H9 (cell line): ENCODE results near the gene HSD11B1L. TPM values are rescaled to one million over a fixed set of nuclear protein-coding genes. Genes with fewer than 3 reads are reported as not detected.

ENCODE experiments used
- DNase-seq: peaks from one replicate; pipeline ENCODE4 v3.0.0-alpha.2; 2017
- H2AFZ ChIP-seq: one replicate; pipeline ENCODE4 v1.6.1; 2013; ENCODE audit warnings: mild to moderate bottlenecking, low read length, control low read depth, moderate library complexity
- H2AK5ac ChIP-seq: 2 replicates; pipeline ENCODE4 v1.6.1; 2013; ENCODE audit warnings: low read length, control low read depth, mixed read lengths; ENCODE audit not compliant: insufficient read length
- H2BK120ac ChIP-seq: one replicate; pipeline ENCODE4 v1.6.1; 2013; ENCODE audit warnings: low read depth, mild to moderate bottlenecking, low read length, control low read depth, inconsistent platforms; ENCODE audit not compliant: poor library complexity, severe bottlenecking
- H2BK12ac ChIP-seq: 2 replicates; pipeline ENCODE4 v1.6.1; 2013; ENCODE audit warnings: low read length, control low read depth, mixed read lengths, low read depth; ENCODE audit not compliant: insufficient read length
- H2BK15ac ChIP-seq: 2 replicates; pipeline ENCODE4 v1.6.1; 2013; ENCODE audit warnings: low read depth, low read length, control low read depth
- H2BK20ac ChIP-seq: one replicate; pipeline ENCODE4 v1.6.1; 2013; ENCODE audit warnings: low read depth, mild to moderate bottlenecking, low read length, control low read depth, inconsistent platforms; ENCODE audit not compliant: poor library complexity, severe bottlenecking
- H2BK5ac ChIP-seq: 2 replicates; pipeline ENCODE4 v1.6.1; 2013; ENCODE audit warnings: low read length, control low read depth, mixed read lengths; ENCODE audit not compliant: insufficient read length
- H3K14ac ChIP-seq: 2 replicates; pipeline ENCODE4 v1.6.1; 2013; ENCODE audit warnings: low read length, control low read depth; ENCODE audit not compliant: insufficient read depth
- H3K18ac ChIP-seq: 2 replicates; pipeline ENCODE4 v1.6.1; 2013; ENCODE audit warnings: low read depth, mild to moderate bottlenecking, mixed read lengths, low read length, control low read depth; ENCODE audit not compliant: insufficient read length
- H3K23ac ChIP-seq: 2 replicates; pipeline ENCODE4 v1.6.1; 2013; ENCODE audit warnings: low read length, control low read depth, mixed read lengths, low read depth; ENCODE audit not compliant: insufficient read length
- H3K23me2 ChIP-seq: 2 replicates; pipeline ENCODE4 v1.6.1; 2013; ENCODE audit warnings: low read depth, mild to moderate bottlenecking, mixed read lengths, low read length, control low read depth; ENCODE audit not compliant: insufficient read length, poor library complexity, severe bottlenecking
- H3K27ac ChIP-seq: 2 replicates; pipeline ENCODE4 v1.5.1; 2013; ENCODE audit warnings: low read length, control low read depth, mixed read lengths, low read depth; ENCODE audit not compliant: insufficient read length
- H3K27me3 ChIP-seq: 2 replicates; pipeline ENCODE4 v1.6.1; 2013; ENCODE audit warnings: low read length, control low read depth, inconsistent platforms; ENCODE audit not compliant: insufficient read depth
- H3K4ac ChIP-seq: 2 replicates; pipeline ENCODE4 v1.6.1; 2013; ENCODE audit warnings: low read depth, mild to moderate bottlenecking, control low read depth, inconsistent platforms, low read length, moderate library complexity
- H3K4me1 ChIP-seq: 2 replicates; pipeline ENCODE4 v1.6.1; 2013; ENCODE audit warnings: low read length, control low read depth, inconsistent platforms; ENCODE audit not compliant: insufficient read depth
- H3K4me2 ChIP-seq: 2 replicates; pipeline ENCODE4 v1.6.1; 2013; ENCODE audit warnings: low read length, control low read depth, mixed read lengths; ENCODE audit not compliant: insufficient read length, insufficient read depth
- H3K56ac ChIP-seq: 2 replicates; pipeline ENCODE4 v1.6.1; 2013; ENCODE audit warnings: low read depth, mild to moderate bottlenecking, mixed read lengths, low read length, control low read depth; ENCODE audit not compliant: insufficient read length
- H3K79me1 ChIP-seq: 2 replicates; pipeline ENCODE4 v1.6.1; 2013; ENCODE audit warnings: low read depth, mild to moderate bottlenecking, moderate library complexity, low read length, control low read depth, inconsistent platforms; ENCODE audit not compliant: insufficient read depth, poor library complexity, severe bottlenecking
- H3K79me2 ChIP-seq: 2 replicates; pipeline ENCODE4 v1.6.1; 2013; ENCODE audit warnings: low read length, control low read depth, inconsistent platforms; ENCODE audit not compliant: insufficient read depth
- H3K9ac ChIP-seq: 2 replicates; pipeline ENCODE4 v1.6.1; 2013; ENCODE audit warnings: low read length, control low read depth, mixed read lengths; ENCODE audit not compliant: insufficient read length; ENCODE audit errors: extremely low read depth
- H3K9me3 ChIP-seq: one replicate; pipeline ENCODE4 v1.6.1; 2013; ENCODE audit warnings: low read depth, low read length, inconsistent platforms; ENCODE audit not compliant: control insufficient read depth
- H3T11ph ChIP-seq: one replicate; pipeline ENCODE4 v1.6.1; 2013; ENCODE audit warnings: mild to moderate bottlenecking, low read length, control low read depth, inconsistent platforms
- H4K20me1 ChIP-seq: one replicate; pipeline ENCODE4 v1.6.1; 2013; ENCODE audit not compliant: control insufficient read depth, insufficient read length, insufficient read depth
- H4K5ac ChIP-seq: 2 replicates; pipeline ENCODE4 v1.6.1; 2013; ENCODE audit warnings: low read depth, mild to moderate bottlenecking, mixed read lengths, low read length, control low read depth; ENCODE audit not compliant: insufficient read length
- H4K8ac ChIP-seq: replicated peaks from 2 replicates; pipeline ENCODE4 v1.6.1; 2013; ENCODE audit warnings: low read length, control low read depth, mixed read lengths, low read depth; ENCODE audit not compliant: insufficient read length
- H4K91ac ChIP-seq: 2 replicates; pipeline ENCODE4 v1.6.1; 2013; ENCODE audit warnings: low read depth, mild to moderate bottlenecking, moderate library complexity, mixed read lengths, low read length, control low read depth; ENCODE audit not compliant: insufficient read length
- H3K27ac Mint-ChIP-seq, 3 experiments: 2 replicates in 2 of 3; 3 replicates in 1 of 3; pipeline ENCODE4 v1.8.0; 2020 to 2021; ENCODE audit warnings: mixed read lengths in 3 of 3, mild to moderate bottlenecking in 1 of 3, moderate library complexity in 1 of 3
- H3K27me3 Mint-ChIP-seq: 2 replicates; pipeline ENCODE4 v1.8.0; 2021; ENCODE audit warnings: low read depth, mild to moderate bottlenecking, moderate library complexity, mixed read lengths
- H3K36me3 Mint-ChIP-seq, 3 experiments: 2 replicates in 2 of 3; 3 replicates in 1 of 3; pipeline ENCODE4 v1.8.0; 2020 to 2021; ENCODE audit warnings: low read depth in 3 of 3, mixed read lengths in 3 of 3; ENCODE audit not compliant: insufficient read depth in 1 of 3
- H3K4me1 Mint-ChIP-seq, 2 experiments: 2 replicates each; pipeline ENCODE4 v1.8.0; 2020; ENCODE audit warnings: mixed read lengths in 2 of 2
- H3K4me3 Mint-ChIP-seq, 2 experiments: 2 replicates in 1 of 2; 3 replicates in 1 of 2; pipeline ENCODE4 v1.8.0; 2020 to 2021; ENCODE audit warnings: mild to moderate bottlenecking in 2 of 2, mixed read lengths in 2 of 2, moderate library complexity in 1 of 2
- H3K9me3 Mint-ChIP-seq, 2 experiments: 2 replicates in 1 of 2; 3 replicates in 1 of 2; pipeline ENCODE4 v1.8.0; 2020; ENCODE audit warnings: mild to moderate bottlenecking in 2 of 2, mixed read lengths in 2 of 2, moderate library complexity in 1 of 2
- CTCF ChIP-seq: fragments of 200-600 bp; sonication (generic); conservative IDR thresholded peaks from 3 replicates; pipeline ENCODE4 v1.8.0; 2021; ENCODE audit warnings: antibody characterized with exemption, mild to moderate bottlenecking
- WGBS: extraction: QIAGEN DNeasy Blood & Tissue Kit; methylation state at CpG from one replicate; pipeline ENCODE4 v1.1.7; 2013; ENCODE audit warnings: missing lambda C conversion rate, low lambda C conversion rate, mixed read lengths; ENCODE audit not compliant: insufficient read length; ENCODE audit errors: extremely low coverage; 5-methylcytosine and 5-hydroxymethylcytosine counted together
- total RNA-seq: library from RNA; stranded (reverse); gene quantifications from 2 replicates; pipeline ENCODE4 v1.2.1, GENCODE V29; 2021

The HSD11B1L gene
- total RNA-seq, 1 experiment from 2014 or later, result 9.3 TPM

- Histone ChIP-seq H3K4me1 (no peaks in the 10 kb centered on the region), H4K5ac (no peak overlapping the region), H3K23ac (no peak overlapping the region), H3K14ac (no peak overlapping the region; the same call in 1 of the 2 replicates), H2AK5ac (no peak overlapping the region), H4K91ac (no peak overlapping the region), H2BK15ac (no peak overlapping the region), H3K4ac (no peak overlapping the region), H2BK120ac (no peak overlapping the region), H3K79me2 (peaks cover 31% of the 10 kb centered on the region), H3K9ac (peak overlapping the region; percentile 81), H2BK12ac (no peak overlapping the region), H2AFZ (no peak overlapping the region), H3T11ph (no peak overlapping the region), H4K20me1 (no peaks in the 10 kb centered on the region), H2BK5ac (no peak overlapping the region), H3K79me1 (peaks cover 4% of the 10 kb centered on the region), H3K9me3 (no peaks in the 10 kb centered on the region), H3K27ac (no peak overlapping the region), H3K18ac (no peak overlapping the region), H3K27me3 (no peaks in the 10 kb centered on the region), H3K56ac (no peak overlapping the region), H4K8ac (no peak overlapping the region), H3K4me2 (peak overlapping the region; percentile 90), H2BK20ac (no peak overlapping the region), H3K23me2 (peaks cover 9% of the 10 kb centered on the region)
- no peak for DNase-seq
- Mint-ChIP-seq H3K27me3 (no peaks in the 10 kb centered on the region; the same call in 1 of the 2 replicates), H3K36me3 (peaks cover 17 to 31% (median 21%) of the 10 kb centered on the region in 3 experiments), H3K4me1 (peaks cover 16 to 18% of the 10 kb centered on the region in 2 experiments), H3K4me3 (peak overlapping the region; percentile 91 to 98), H3K27ac (peak overlapping the region; percentile 78 to 97 (median 95)), H3K9me3 (no peaks in the 10 kb centered on the region; a peak in 2 of 5 replicates)
- no CpG with 5 or more reads among the region's 11 CpGs for WGBS
- TF ChIP-seq CTCF, result no peak
These were observed 37.9 kb downstream of the HSD11B1L start for GRCh38 chr19:5718579-5719273.
